Vagina (tissue), 2 donors: ENCODE data around the gene KCNA3.

ENCODE experiments used
- CTCF ChIP-seq, 3 experiments: fragments of 450-650 bp in 2 of 3; fragments of 200-600 bp in 1 of 3; sonication (generic) in 1 of 3; IDR thresholded peaks; one replicate each; pipeline ENCODE4 v1.5.1; 2017 to 2019; ENCODE audit warnings: antibody characterized with exemption in 3 of 3, mild to moderate bottlenecking in 2 of 3, moderate library complexity in 2 of 3
- POLR2A ChIP-seq, 2 donors: fragments of 450-650 bp; IDR thresholded peaks; one replicate each; pipeline ENCODE4 v1.6.1; 2017; ENCODE audit warnings: antibody characterized with exemption in 2 of 2, mild to moderate bottlenecking in 2 of 2, moderate library complexity in 2 of 2
- POLR2AphosphoS5 ChIP-seq, 2 donors: sonication (generic); formaldehyde crosslinking; IDR thresholded peaks; one replicate each; pipeline ENCODE4 v1.9.0; 2017; ENCODE audit warnings: antibody characterized with exemption in 2 of 2, mild to moderate bottlenecking in 2 of 2, low read depth in 1 of 2; ENCODE audit not compliant: insufficient read depth in 1 of 2

GRCh38 chr1:110630839-110631663, 43.7 kb downstream of the KCNA3 start:
- TF ChIP-seq CTCF (IDR thresholded peaks at IDR 0.05) = peak; percentile 77 to 93 (median 88)
- TF ChIP-seq POLR2A (IDR thresholded peaks at IDR 0.05) = no peak
- TF ChIP-seq POLR2AphosphoS5 (IDR thresholded peaks at IDR 0.05; ENCODE audit: insufficient read depth in 1 of 2, low read depth in 1 of 2) = no peak
